Neural cell (in vitro differentiated cells): Measurements from ENCODE around the gene ACTG1. TPM values are rescaled to one million over a fixed set of nuclear protein-coding genes. Genes with fewer than 3 reads are reported as not detected.

Experiments used
- H2AFZ ChIP-seq: fragments of 200-600, 300-800 bp; sonication (generic), shearing (Covaris generic); 2 replicates; pipeline ENCODE4 v1.6.0; 2014; ENCODE audit warnings: low read depth, mild to moderate bottlenecking, antibody characterized with exemption, low read length, moderate library complexity
- H3F3A ChIP-seq: fragments of 200-600 bp; shearing (Covaris generic); 2 replicates; pipeline ENCODE4 v1.6.1; 2016; ENCODE audit warnings: mild to moderate bottlenecking, moderate library complexity, mixed read lengths, antibody characterized with exemption, low read length; ENCODE audit not compliant: insufficient read depth, poor library complexity, severe bottlenecking
- H3K27ac ChIP-seq: fragments of 200-600, 300-800 bp; sonication (generic), shearing (Covaris generic); 2 replicates; pipeline ENCODE4 v1.5.1; 2014; ENCODE audit warnings: mild to moderate bottlenecking, low read length, moderate library complexity
- H3K27me3 ChIP-seq: fragments of 300-800, 200-600 bp; sonication (generic), shearing (Covaris generic); 2 replicates; pipeline ENCODE4 v1.6.0; 2014; ENCODE audit warnings: mild to moderate bottlenecking, low read depth, low read length, moderate library complexity; ENCODE audit not compliant: insufficient read depth
- H3K36me3 ChIP-seq: fragments of 300-800, 200-600 bp; sonication (generic), shearing (Covaris generic); 2 replicates; pipeline ENCODE4 v1.5.1; 2014; ENCODE audit warnings: mild to moderate bottlenecking, antibody characterized with exemption, low read length, moderate library complexity; ENCODE audit not compliant: insufficient read depth
- H3K4me2 ChIP-seq: fragments of 300-800, 200-600 bp; sonication (generic), shearing (Covaris generic); 2 replicates; pipeline ENCODE4 v1.6.0; 2014; ENCODE audit warnings: mild to moderate bottlenecking, low read length
- H3K4me3 ChIP-seq: fragments of 300-800, 200-600 bp; sonication (generic), shearing (Covaris generic); 2 replicates; pipeline ENCODE4 v1.5.1; 2014; ENCODE audit warnings: mild to moderate bottlenecking, low read length, moderate library complexity
- H3K79me2 ChIP-seq: fragments of 200-600 bp; shearing (Covaris generic); replicated peaks from 2 replicates; pipeline ENCODE4 v1.6.0; 2014; ENCODE audit warnings: mild to moderate bottlenecking, low read length, moderate library complexity; ENCODE audit not compliant: insufficient read depth
- H3K9ac ChIP-seq: fragments of 300-800, 200-600 bp; sonication (generic), shearing (Covaris generic); 2 replicates; pipeline ENCODE4 v1.6.1; 2016; ENCODE audit warnings: mild to moderate bottlenecking, low read length, mixed read lengths
- H3K9me2 ChIP-seq: fragments of 200-600 bp; shearing (Covaris generic); 2 replicates; pipeline ENCODE4 v1.6.1; 2016; ENCODE audit warnings: mild to moderate bottlenecking, low read length, mixed read lengths; ENCODE audit not compliant: insufficient read depth
- H3K9me3 ChIP-seq: fragments of 200-600, 300-800 bp; sonication (generic), shearing (Covaris generic); 2 replicates; pipeline ENCODE4 v1.6.1; 2016; ENCODE audit warnings: mild to moderate bottlenecking, mixed run types, low read length, moderate library complexity, mixed read lengths
- H4K20me1 ChIP-seq: fragments of 200-600 bp; shearing (Covaris generic); 2 replicates; pipeline ENCODE4 v1.6.1; 2016; ENCODE audit warnings: mild to moderate bottlenecking, mixed run types; ENCODE audit not compliant: insufficient read depth
- EP300 ChIP-seq: fragments of 450-650 bp; conservative IDR thresholded peaks from 2 replicates; pipeline ENCODE4 v1.6.1; 2014; ENCODE audit warnings: antibody characterized with exemption, mild to moderate bottlenecking, moderate library complexity; ENCODE audit not compliant: poor library complexity, severe bottlenecking
- MXI1 ChIP-seq: fragments of 450-650 bp; conservative IDR thresholded peaks from 2 replicates; pipeline ENCODE4 v1.6.1; 2014; ENCODE audit warnings: antibody characterized with exemption, mild to moderate bottlenecking; ENCODE audit not compliant: poor library complexity, severe bottlenecking
- POLR2AphosphoS5 ChIP-seq: IDR thresholded peaks from 2 replicates; pipeline ENCODE4 v1.6.1; 2012
- RAD21 ChIP-seq: fragments of 450-650 bp; conservative IDR thresholded peaks from 2 replicates; pipeline ENCODE4 v1.6.1; 2014; ENCODE audit warnings: antibody characterized with exemption, mild to moderate bottlenecking, moderate library complexity
- SMC3 ChIP-seq: fragments of 450-650 bp; conservative IDR thresholded peaks from 2 replicates; pipeline ENCODE4 v1.6.1; 2014; ENCODE audit warnings: antibody characterized with exemption, mild to moderate bottlenecking, moderate library complexity; ENCODE audit not compliant: poor library complexity
- TAF1 ChIP-seq: IDR thresholded peaks from 2 replicates; pipeline ENCODE4 v1.6.1; 2012; ENCODE audit warnings: low read depth
- polyA plus RNA-seq: library from polyadenylated mRNA; depleted of rRNA; stranded (reverse); fragments of >200 nt; gene quantifications from 2 replicates; pipeline ENCODE4 v1.2.3, GENCODE V29; 2014
- TF ChIP-seq, protein P1 (sequence below): fragments of 450-650 bp; IDR thresholded peaks from 2 replicates; pipeline ENCODE4 v1.5.1; 2014; ENCODE audit warnings: antibody characterized with exemption, mild to moderate bottlenecking, moderate library complexity; ENCODE audit not compliant: poor library complexity, severe bottlenecking
- TF ChIP-seq, protein P2 (sequence below): IDR thresholded peaks from 2 replicates; pipeline ENCODE4 v1.6.1; 2012; ENCODE audit warnings: borderline replicate concordance

The ACTG1 gene
- polyA plus RNA-seq, 1 donor from 2014 or later: 9,187 TPM

DNA sequence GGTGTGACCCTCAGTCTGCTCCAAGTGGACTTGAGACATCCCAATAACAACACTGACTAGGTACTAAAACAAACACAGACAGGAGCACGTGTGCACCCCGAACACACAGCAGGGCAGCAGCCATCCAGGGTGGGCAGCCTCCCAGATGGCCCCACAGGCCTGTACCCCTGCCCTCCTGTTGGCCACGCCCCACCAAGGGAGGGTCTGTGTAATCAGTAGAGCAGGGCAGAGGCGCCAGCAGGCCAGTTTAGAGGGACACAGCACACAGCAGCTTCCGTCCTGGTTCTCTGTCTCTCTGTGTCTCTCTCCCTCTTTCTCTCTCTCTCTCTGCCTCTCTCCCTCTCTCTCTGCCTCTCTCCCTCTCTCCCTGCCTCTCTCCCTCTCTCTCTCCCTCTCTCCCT lies 21.4 kb downstream of the ACTG1 start:
- no peaks in the 10 kb centered on the region for H3K9me3 ChIP-seq
- H3K36me3 ChIP-seq: no peaks in the 10 kb centered on the region
- no peak overlapping the region for H3K4me3 ChIP-seq
- H3K27ac ChIP-seq: no peak overlapping the region
- no peaks in the 10 kb centered on the region for H3F3A ChIP-seq
- no peak overlapping the region for H2AFZ ChIP-seq
- no peak overlapping the region for H3K9ac ChIP-seq
- H3K79me2 ChIP-seq: peaks cover 14% of the 10 kb centered on the region
- H3K9me2 ChIP-seq: no peaks in the 10 kb centered on the region
- H3K27me3 ChIP-seq: no peaks in the 10 kb centered on the region
- no peaks in the 10 kb centered on the region for H4K20me1 ChIP-seq
- no peak overlapping the region for H3K4me2 ChIP-seq
- TF ChIP-seq, protein P1, sequence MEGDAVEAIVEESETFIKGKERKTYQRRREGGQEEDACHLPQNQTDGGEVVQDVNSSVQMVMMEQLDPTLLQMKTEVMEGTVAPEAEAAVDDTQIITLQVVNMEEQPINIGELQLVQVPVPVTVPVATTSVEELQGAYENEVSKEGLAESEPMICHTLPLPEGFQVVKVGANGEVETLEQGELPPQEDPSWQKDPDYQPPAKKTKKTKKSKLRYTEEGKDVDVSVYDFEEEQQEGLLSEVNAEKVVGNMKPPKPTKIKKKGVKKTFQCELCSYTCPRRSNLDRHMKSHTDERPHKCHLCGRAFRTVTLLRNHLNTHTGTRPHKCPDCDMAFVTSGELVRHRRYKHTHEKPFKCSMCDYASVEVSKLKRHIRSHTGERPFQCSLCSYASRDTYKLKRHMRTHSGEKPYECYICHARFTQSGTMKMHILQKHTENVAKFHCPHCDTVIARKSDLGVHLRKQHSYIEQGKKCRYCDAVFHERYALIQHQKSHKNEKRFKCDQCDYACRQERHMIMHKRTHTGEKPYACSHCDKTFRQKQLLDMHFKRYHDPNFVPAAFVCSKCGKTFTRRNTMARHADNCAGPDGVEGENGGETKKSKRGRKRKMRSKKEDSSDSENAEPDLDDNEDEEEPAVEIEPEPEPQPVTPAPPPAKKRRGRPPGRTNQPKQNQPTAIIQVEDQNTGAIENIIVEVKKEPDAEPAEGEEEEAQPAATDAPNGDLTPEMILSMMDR: no peak
- TF ChIP-seq MXI1 (no peak), SMC3 (no peak), TAF1 (no peak), EP300 (no peak)
- TF ChIP-seq, protein P2, sequence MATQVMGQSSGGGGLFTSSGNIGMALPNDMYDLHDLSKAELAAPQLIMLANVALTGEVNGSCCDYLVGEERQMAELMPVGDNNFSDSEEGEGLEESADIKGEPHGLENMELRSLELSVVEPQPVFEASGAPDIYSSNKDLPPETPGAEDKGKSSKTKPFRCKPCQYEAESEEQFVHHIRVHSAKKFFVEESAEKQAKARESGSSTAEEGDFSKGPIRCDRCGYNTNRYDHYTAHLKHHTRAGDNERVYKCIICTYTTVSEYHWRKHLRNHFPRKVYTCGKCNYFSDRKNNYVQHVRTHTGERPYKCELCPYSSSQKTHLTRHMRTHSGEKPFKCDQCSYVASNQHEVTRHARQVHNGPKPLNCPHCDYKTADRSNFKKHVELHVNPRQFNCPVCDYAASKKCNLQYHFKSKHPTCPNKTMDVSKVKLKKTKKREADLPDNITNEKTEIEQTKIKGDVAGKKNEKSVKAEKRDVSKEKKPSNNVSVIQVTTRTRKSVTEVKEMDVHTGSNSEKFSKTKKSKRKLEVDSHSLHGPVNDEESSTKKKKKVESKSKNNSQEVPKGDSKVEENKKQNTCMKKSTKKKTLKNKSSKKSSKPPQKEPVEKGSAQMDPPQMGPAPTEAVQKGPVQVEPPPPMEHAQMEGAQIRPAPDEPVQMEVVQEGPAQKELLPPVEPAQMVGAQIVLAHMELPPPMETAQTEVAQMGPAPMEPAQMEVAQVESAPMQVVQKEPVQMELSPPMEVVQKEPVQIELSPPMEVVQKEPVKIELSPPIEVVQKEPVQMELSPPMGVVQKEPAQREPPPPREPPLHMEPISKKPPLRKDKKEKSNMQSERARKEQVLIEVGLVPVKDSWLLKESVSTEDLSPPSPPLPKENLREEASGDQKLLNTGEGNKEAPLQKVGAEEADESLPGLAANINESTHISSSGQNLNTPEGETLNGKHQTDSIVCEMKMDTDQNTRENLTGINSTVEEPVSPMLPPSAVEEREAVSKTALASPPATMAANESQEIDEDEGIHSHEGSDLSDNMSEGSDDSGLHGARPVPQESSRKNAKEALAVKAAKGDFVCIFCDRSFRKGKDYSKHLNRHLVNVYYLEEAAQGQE: no peak

DNA sequence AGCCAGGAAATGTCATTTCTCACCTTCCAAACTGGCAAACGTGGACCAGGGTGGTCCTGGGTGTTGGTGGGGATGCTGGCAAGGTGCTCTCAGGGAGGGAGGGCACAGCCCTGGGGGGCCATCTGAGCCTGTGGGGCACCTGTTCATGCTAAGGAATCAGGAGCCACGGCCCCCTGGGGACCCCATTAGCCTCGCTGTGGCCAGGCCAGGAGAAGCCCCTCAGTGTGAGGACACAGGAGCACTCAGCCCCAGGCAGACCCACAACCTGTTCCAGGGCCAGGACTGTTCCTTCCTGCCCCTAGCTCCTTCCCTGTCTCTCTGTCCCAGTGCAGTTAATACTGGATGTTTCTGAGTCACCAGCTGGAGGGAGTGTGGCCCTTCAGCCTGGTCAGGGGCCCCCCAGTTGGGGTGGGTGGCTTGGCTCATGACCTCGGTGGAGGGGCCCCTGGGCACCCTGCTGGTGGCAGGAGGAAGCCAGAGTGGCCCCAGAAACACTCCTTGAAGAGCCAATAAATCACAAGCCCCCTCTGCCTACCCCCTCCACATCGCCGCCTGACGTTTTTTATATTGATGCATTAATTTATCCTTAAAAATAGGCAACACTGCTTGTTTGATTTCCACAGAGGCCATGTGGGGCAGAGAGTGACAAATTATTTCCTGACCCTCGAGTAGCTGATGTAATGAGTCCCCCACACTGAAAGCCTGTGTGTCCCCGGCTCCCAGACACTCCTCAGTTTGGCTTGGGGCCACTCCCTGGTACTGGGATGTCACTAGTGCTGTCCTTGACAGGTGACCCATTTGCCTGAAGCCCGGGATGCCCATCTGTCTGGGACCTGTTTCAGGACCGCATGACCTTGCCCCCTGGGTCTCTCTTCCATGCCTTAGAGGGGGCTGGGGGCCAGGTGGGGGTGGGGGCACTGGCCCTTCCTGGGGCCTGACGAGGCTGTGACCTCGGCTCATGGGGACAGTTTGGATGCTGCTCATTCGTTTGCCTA lies 22.3 kb downstream of the ACTG1 start:
- no peaks in the 10 kb centered on the region for H4K20me1 ChIP-seq
- H3K4me3 ChIP-seq: peak overlapping the region; percentile 50
- peak overlapping the region; percentile 70 for H3K27ac ChIP-seq
- peak overlapping the region; percentile 69 for H3K4me2 ChIP-seq
- no peaks in the 10 kb centered on the region for H3K36me3 ChIP-seq
- H3K27me3 ChIP-seq: no peaks in the 10 kb centered on the region
- no peaks in the 10 kb centered on the region for H3F3A ChIP-seq
- no peaks in the 10 kb centered on the region for H3K9me3 ChIP-seq
- peak overlapping the region; percentile 36 for H2AFZ ChIP-seq
- H3K9me2 ChIP-seq: no peaks in the 10 kb centered on the region
- H3K9ac ChIP-seq: peak overlapping the region; percentile 65
- TF ChIP-seq, protein P1: no peak
- no peak for TF ChIP-seq POLR2AphosphoS5
- TF ChIP-seq RAD21: no peak
- TF ChIP-seq, protein P2: no peak
- H3K79me2 ChIP-seq: peaks cover 14% of the 10 kb centered on the region
